GM19239 (cell line): ENCODE results near the gene CALHM1.
"Not testable (repeated sequence)": the region's sequence is repeated elsewhere in the genome, so short reads cannot be mapped to it uniquely, and the experiment has no call there.

Experiments
- DNase-seq: peaks from one replicate; pipeline ENCODE4 v3.0.0; 2011; ENCODE audit warnings: low spot score; ENCODE audit not compliant: insufficient read length
- FAIRE-seq: peaks from 2 replicates; lab custom pipeline; 2011; peaks lifted over from hg19 to GRCh38; lab: Jason Lieb, UNC

CALHM1 gene

GRCh38 chr10:103458720-103459119 lies at the start of gene CALHM1:
Gene CALHM1, minus strand, starts transcription at chr10:103458900. Its CDS starts 149 bp downstream, at chr10:103458751.
- FAIRE-seq: no peak

DNA sequence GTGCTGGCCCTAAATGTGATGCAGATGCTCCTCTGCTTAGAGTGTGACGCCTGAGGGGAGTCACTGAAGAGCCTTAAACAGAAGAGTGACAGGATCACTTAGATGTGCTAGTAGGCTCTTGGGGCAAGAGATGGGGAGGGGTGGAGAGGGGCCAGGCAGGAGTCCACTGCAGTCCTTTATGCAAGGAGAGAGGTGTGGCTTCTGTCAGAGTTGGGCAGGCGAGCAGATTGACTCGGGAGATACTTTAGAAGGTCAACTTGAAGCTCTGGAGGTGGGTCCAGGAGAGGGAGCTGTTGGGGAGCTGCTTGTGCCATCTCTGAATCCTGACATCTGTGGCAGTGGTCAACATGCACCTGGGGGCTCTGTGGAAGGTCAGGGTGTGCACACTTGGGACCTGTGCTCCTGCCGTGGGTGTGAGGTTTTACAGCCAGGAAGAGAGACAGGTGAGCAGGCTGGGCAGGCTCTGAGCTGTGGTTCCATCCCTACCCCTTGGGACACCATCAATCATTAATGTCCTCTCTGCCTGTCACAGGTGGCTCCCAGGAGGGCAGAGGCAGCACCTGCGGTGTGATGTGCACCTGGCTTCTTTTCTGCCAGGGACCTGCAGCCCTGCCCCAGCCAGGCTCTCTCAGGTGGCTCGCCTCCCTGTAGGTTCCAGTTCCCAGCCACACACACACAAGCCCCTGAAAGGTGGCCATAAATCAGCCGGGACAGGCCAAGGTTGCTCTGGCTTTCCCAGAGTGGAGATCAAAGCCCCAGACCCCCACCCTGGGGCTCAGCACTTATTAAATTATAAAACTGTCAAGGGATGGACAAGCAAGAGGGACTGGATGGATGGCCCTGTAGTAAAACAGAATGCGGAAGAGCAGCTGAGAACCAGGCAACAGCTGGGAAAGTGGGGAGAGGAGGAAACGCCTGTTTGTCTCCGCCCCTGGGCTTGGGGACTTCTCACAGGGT lies 48.8 kb upstream of the CALHM1 start:
- DNase-seq: no peak

More at GRCh38 chr10:103458720-103459119, at the start of gene CALHM1:
- peak; percentile 65 for DNase-seq

DNA sequence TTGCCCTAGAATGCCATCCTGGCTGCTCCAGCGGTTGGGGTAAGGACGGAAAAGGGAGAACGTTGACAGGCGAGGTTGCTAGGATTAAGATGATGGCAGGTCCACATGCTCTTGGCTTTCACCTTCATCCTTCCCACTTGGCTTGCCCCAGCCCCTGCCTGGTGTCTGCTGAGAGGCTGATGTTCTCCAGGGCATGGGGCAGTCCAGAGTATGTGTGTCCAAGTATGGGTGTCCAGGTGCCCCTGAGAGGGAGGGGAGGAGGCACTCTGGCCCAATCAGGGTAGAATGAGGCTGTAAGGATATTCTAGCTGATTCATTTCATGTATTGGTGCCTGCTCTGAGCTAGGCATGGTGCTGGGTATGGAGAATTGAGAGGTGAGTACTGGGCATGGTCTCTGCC lies 47.4 kb upstream of the CALHM1 start:
- no peak for DNase-seq

More for the DNA sequence above, 48.8 kb upstream of the CALHM1 start:
- peak; percentile 28 for FAIRE-seq

GRCh38 chr10:103504181-103504783 lies 45.6 kb upstream of the CALHM1 start:
- DNase-seq: no peak

More for the DNA sequence above, 47.4 kb upstream of the CALHM1 start:
- no peak for FAIRE-seq

DNA sequence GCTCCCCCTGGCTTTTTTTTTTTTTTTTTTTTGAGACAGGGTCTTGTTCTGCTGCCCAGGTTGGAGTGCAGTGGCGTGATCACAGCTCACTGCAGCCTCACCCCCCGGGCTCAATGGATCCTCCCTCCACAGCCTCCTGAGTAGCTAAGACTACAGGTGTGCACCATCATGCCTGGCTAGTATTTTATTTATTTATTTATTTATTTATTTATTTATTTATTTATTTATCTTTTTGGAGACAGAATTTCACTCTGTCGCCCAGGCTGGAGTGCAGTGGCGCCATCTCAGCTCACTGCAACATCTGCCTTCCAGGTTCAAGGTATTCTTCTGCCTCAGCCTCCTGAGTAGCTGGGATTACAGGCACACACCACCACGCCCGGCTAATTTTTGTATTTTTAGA lies 45.1 kb upstream of the CALHM1 start:
- DNase-seq, FAIRE-seq: not testable (repeated sequence)

More at GRCh38 chr10:103504181-103504783, 45.6 kb upstream of the CALHM1 start:
- peak; percentile 67 for FAIRE-seq

GRCh38 chr10:103502849-103503660 lies 44.4 kb upstream of the CALHM1 start:
- no peak for FAIRE-seq
- no peak for DNase-seq

DNA sequence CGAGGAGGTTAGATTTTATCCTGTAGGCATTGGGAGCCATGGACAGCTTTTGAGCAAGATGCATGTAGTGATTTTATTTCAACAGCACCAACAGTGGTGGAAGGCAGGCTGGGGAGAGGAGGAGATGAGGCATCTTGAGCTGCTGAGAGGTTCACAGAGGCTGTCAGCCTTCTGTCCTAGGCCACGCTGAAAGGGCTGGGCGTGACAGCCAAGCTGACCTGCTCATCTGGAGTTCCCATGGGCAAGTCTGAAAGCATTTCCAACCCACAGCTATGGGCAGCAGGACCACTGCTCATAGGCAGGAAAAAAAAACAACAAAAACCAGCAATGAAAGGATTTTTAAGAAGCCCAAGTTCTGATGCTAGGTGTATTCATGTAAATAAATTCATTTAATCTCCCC lies 42.5 kb upstream of the CALHM1 start:
- DNase-seq (no peak), FAIRE-seq (no peak)

DNA sequence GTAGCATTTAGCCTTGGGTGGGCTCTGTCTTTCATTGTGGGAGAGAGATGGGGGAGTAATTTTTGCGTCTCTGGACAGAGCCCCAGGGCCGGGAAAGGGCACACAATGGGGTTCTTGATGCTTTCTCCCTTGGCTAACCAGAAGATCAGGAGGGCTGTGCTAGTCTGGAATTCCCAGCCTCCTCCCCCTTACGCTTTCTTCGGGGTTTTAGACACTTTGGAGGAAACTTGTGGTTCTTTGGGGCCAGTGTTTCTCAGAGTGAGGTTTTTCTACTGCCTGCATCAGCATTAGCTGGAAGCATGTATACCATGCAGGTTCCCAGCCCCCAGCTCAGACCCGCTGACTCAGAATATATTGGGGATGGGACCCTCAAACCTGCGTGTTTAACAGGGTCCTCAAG lies 41.8 kb upstream of the CALHM1 start:
- DNase-seq (no peak), FAIRE-seq (no peak)

- FAIRE-seq (no peak), DNase-seq (no peak)
Measured at GRCh38 chr10:103499881-103500280, 41.2 kb upstream of the CALHM1 start.

GRCh38 chr10:103498936-103499638 lies 40.4 kb upstream of the CALHM1 start:
- DNase-seq (no peak), FAIRE-seq (no peak)

GRCh38 chr10:103497161-103497915 lies 38.6 kb upstream of the CALHM1 start:
- FAIRE-seq (no peak), DNase-seq (no peak)

DNA sequence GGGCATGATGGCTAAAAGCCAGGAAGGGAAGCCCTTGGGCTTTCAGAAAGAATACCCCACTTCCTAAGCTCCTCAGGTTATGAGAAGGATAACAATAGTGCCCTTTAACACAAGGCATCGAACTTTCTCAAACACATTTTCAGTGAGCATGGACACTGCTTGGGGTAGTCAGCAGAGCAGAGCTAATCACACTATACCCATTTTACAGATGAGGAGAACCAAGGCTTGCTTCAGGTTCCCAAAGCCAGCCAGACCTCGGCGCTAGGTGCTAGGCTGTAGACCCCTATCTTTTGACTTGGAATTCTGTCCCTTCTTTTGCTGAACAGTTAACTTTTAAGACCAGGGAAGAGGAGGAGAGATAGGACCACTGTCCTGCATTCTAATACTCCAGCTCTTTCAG lies 36.6 kb upstream of the CALHM1 start:
- FAIRE-seq: no peak
- DNase-seq: no peak

GRCh38 chr10:103493916-103494877 lies 35.5 kb upstream of the CALHM1 start:
- no peak for DNase-seq
- no peak for FAIRE-seq

GRCh38 chr10:103493362-103493915 lies 34.7 kb upstream of the CALHM1 start, which contains the start of gene NEURL1:
Gene NEURL1, plus strand, starts transcription at chr10:103493705. Its CDS starts 683 bp downstream, at chr10:103494388.
- DNase-seq (no peak), FAIRE-seq (no peak)

DNA sequence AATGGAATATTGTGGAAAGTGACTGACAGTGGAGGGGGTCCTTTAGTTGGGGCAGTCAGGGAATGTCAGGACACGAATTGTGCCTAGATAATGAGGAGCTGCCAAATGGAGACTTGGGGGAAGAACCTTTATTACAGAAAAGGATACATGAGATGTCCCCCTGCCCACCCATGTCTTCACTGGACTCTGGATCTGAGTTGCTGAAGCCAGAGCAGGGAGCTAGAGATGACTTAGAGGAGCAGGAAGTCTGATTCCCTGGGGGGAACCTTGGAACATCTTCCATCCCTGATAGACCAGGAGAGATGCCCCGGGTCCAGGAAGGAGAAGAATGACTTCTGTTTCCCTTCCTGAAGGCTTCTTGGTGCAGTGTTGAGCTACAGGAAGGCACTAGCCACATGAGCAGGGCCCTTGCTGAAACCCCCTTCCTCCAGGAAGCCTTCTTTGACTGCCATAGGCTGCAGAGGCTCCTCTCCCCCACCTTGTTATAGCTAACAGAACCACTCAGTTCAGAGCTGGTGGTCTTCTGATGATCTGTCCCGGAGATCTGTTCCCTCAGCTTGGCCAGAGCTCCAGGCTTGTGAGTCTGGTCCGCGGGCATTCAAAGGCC lies 34.1 kb upstream of the CALHM1 start:
- DNase-seq: no peak
- FAIRE-seq: no peak

DNA sequence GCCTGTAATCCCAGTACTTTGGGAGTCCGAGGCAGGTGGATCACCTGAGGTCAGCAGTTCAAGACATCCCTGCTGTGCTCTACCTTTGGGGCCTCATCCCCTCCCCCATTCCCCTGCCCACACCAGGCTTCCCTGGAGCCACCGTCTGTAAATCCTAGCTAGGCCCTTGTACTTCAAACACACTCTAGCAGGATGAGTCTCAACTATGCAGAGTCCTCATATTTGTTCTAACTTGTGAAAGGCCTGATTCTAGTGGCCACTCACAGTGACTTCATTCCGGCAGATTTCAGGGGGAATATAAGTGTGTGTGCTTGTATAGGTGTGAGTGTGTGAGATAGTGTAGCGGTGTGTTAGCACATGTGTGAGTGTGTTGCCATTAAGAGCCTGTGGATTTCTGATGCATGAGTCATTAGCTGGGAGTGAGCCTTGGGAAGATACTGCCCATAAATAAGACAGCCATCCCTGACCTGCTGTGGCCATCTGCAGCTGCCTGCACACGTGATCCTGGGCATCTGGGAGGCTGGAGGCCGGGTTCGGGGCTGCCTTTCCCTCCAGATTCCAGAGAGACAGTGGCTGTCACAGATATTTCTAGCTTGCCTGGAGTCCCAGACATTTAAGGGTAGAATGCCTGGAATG lies 33.1 kb upstream of the CALHM1 start:
- FAIRE-seq (no peak), DNase-seq (no peak)

DNA sequence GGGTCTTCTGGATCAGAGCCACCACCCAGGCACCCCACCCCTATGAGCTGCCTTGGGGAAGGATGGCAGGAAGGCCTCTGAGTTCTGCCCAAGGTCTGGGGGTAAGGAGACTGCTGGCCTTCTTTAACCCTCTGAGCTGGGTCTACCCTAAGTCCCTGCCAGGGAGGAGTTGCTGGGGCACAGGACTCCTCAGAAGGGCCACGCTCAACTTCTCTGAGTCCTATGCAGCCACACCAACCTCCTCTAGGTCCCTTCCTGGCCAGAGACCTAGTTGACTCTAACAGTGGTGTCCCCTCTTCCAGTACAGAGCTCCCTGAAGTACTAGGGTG lies 32.2 kb upstream of the CALHM1 start:
- DNase-seq: no peak
- no peak for FAIRE-seq
